ENCODE data around the gene SPOCK1.

SPOCK1 gene

GRCh38 chr5:137504916-137505315 lies 5.8 kb upstream of the SPOCK1 start:
- TF ChIP-seq POLR2A (IDR thresholded peaks at IDR 0.05; ENCODE audit: extremely low read depth, insufficient read length): no peak
- no peak for TF ChIP-seq MAX (IDR thresholded peaks at IDR 0.05; ENCODE audit: low read depth, low read length)
- TF ChIP-seq CTCF (IDR thresholded peaks at IDR 0.05; ENCODE audit: low read depth, low read length): no peak
- DNase-seq (ENCODE audit: low read depth): no peak
- no peak overlapping the region for H3K4me3 ChIP-seq (ENCODE audit: low read depth, low read length)

- DNase-seq (ENCODE audit: low read depth): no peak
- no peak overlapping the region for H3K4me3 ChIP-seq (ENCODE audit: low read depth, low read length)
- TF ChIP-seq MYC (IDR thresholded peaks at IDR 0.05; ENCODE audit: low read depth, low read length): no peak
- no peak for TF ChIP-seq POLR2A (IDR thresholded peaks at IDR 0.05; ENCODE audit: extremely low read depth, insufficient read length)
- TF ChIP-seq CTCF (IDR thresholded peaks at IDR 0.05; ENCODE audit: low read depth, low read length): no peak
- TF ChIP-seq MAX (IDR thresholded peaks at IDR 0.05; ENCODE audit: low read depth, low read length): no peak
These were observed 4.3 kb upstream of the SPOCK1 start for GRCh38 chr5:137503456-137503855.

DNA sequence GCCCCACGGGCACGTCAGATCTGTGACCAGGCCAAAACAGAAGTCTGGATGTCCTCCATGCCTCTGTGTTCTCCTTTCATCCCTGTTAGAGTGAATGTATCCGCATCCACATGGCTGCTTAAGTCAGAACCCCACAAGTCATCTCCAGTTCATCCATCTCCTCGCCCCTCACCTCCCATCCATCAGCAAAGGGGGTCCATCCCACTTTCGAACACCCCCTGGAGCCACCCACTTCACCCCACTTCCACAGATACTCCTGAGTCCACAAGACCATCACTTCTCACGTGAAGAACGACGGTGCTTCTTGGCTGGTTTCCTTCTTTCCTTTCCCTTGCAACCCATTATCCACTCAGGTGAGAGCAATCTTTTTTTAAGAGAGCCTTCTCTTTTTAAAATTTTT lies 3.5 kb upstream of the SPOCK1 start:
- DNase-seq (ENCODE audit: low read depth): no peak
- no peak for TF ChIP-seq POLR2A (IDR thresholded peaks at IDR 0.05; ENCODE audit: extremely low read depth, insufficient read length)
- no peak for TF ChIP-seq CTCF (IDR thresholded peaks at IDR 0.05; ENCODE audit: low read depth, low read length)
- TF ChIP-seq MYC (IDR thresholded peaks at IDR 0.05; ENCODE audit: low read depth, low read length): no peak
- TF ChIP-seq MAX (IDR thresholded peaks at IDR 0.05; ENCODE audit: low read depth, low read length): no peak
- H3K4me3 ChIP-seq (ENCODE audit: low read depth, low read length): no peak overlapping the region

DNA sequence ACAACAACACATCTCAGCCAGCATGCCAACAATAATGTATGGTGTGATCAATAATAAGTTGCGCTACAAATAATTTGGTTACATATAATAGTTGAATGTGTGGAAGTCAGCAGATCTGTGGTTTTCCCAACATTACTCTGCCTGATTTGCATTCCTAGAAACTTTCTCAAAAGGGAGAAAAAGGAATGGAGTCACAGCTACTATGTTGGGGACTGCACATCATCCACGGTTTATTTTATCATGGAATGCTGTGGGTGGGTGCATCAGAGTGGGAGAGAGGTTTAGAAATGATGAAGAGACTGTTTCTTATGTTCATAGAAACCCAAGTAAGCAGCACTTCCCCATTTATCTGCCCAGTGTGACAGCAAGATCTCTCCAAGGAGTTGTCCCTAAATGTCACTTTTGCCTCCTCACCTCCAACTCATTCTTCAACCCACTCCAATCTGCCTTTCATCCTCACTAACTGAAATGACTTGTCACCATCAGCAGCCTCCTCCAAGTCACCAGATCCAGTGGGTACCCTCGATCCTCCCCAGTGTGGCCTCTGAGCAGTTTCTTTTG lies 2.8 kb upstream of the SPOCK1 start:
- TF ChIP-seq POLR2A (IDR thresholded peaks at IDR 0.05; ENCODE audit: extremely low read depth, insufficient read length): no peak
- no peak for TF ChIP-seq MAX (IDR thresholded peaks at IDR 0.05; ENCODE audit: low read depth, low read length)
- no peak for TF ChIP-seq MYC (IDR thresholded peaks at IDR 0.05; ENCODE audit: low read depth, low read length)
- no peak for TF ChIP-seq CTCF (IDR thresholded peaks at IDR 0.05; ENCODE audit: low read depth, low read length)
- no peak overlapping the region for H3K4me3 ChIP-seq (ENCODE audit: low read depth, low read length)
- DNase-seq (ENCODE audit: low read depth): no peak

DNA sequence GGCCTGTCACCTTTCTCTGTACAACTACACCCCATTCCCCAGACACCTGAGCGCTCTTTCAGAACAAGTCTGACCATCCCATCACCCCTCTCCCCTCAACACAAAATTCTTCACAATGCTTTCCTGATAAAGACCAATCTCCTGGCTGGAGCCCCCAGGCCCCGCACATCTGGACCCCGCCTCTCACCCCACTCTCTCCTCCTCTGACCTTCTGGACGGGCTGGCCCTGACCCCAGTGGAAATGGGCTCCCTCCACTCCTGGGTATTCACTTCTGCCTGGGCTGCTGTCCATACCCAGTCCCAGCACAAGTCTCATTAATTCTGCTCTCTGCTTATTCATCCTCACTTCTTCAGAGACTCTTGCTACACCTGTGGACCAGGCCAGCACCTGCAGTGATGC lies 2.1 kb upstream of the SPOCK1 start:
- no peak overlapping the region for H3K4me3 ChIP-seq (ENCODE audit: low read depth, low read length)
- DNase-seq (ENCODE audit: low read depth): no peak
- no peak for TF ChIP-seq POLR2A (IDR thresholded peaks at IDR 0.05; ENCODE audit: extremely low read depth, insufficient read length)
- TF ChIP-seq MAX (IDR thresholded peaks at IDR 0.05; ENCODE audit: low read depth, low read length): no peak
- no peak for TF ChIP-seq CTCF (IDR thresholded peaks at IDR 0.05; ENCODE audit: low read depth, low read length)
- no peak for TF ChIP-seq MYC (IDR thresholded peaks at IDR 0.05; ENCODE audit: low read depth, low read length)
